MM.1S (cell line): Measurements from ENCODE around the gene GPRC5C.

ENCODE experiments used
- DNase-seq: peaks from one replicate; pipeline ENCODE4 v3.0.0-alpha.2; 2015
- H2AFZ ChIP-seq: fragments of 300-600 bp; sonication (generic); 2 replicates; pipeline ENCODE4 v1.6.0; 2016; ENCODE audit warnings: antibody characterized with exemption, low read length
- H3F3A ChIP-seq: fragments of 300-600 bp; sonication (generic); 2 replicates; pipeline ENCODE4 v1.6.1; 2016; ENCODE audit warnings: mild to moderate bottlenecking, antibody characterized with exemption, low read length, moderate library complexity, mixed read lengths; ENCODE audit not compliant: insufficient read depth
- H3K27ac ChIP-seq: fragments of 300-600 bp; sonication (generic); 2 replicates; pipeline ENCODE4 v1.5.1; 2016; ENCODE audit warnings: mild to moderate bottlenecking, low read length
- H3K27me3 ChIP-seq: fragments of 300-600 bp; sonication (generic); replicated peaks from 2 replicates; pipeline ENCODE4 v1.6.0; 2016; ENCODE audit warnings: low read length; ENCODE audit not compliant: insufficient read depth
- H3K36me3 ChIP-seq: fragments of 300-600 bp; sonication (generic); replicated peaks from 2 replicates; pipeline ENCODE4 v1.6.1; 2016; ENCODE audit warnings: mild to moderate bottlenecking, low read length, mixed read lengths; ENCODE audit not compliant: insufficient read depth
- H3K4me1 ChIP-seq: fragments of 300-600 bp; sonication (generic); 2 replicates; pipeline ENCODE4 v1.6.1; 2016; ENCODE audit warnings: low read length, mixed read lengths
- H3K4me2 ChIP-seq: fragments of 300-600 bp; sonication (generic); 2 replicates; pipeline ENCODE4 v1.6.0; 2016; ENCODE audit warnings: low read depth, low read length
- H3K4me3 ChIP-seq: fragments of 300-600 bp; sonication (generic); 2 replicates; pipeline ENCODE4 v1.5.1; 2016; ENCODE audit warnings: low read length, mixed read lengths
- H3K79me2 ChIP-seq: fragments of 300-600 bp; sonication (generic); 2 replicates; pipeline ENCODE4 v1.6.1; 2016; ENCODE audit warnings: mixed run types, low read length, mixed read lengths
- H3K9ac ChIP-seq: fragments of 300-600 bp; sonication (generic); 2 replicates; pipeline ENCODE4 v1.6.1; 2016; ENCODE audit warnings: low read length, mixed read lengths
- H3K9me2 ChIP-seq: fragments of 300-600 bp; sonication (generic); replicated peaks from 2 replicates; pipeline ENCODE4 v1.6.1; 2016; ENCODE audit warnings: mild to moderate bottlenecking, low read length, mixed read lengths; ENCODE audit not compliant: insufficient read depth
- H3K9me3 ChIP-seq: fragments of 300-600 bp; sonication (generic); replicated peaks from 2 replicates; pipeline ENCODE4 v1.6.1; 2016; ENCODE audit warnings: mild to moderate bottlenecking, low read length, mixed read lengths; ENCODE audit not compliant: insufficient read depth
- H4K20me1 ChIP-seq: fragments of 300-600 bp; sonication (generic); 2 replicates; pipeline ENCODE4 v1.6.1; 2016; ENCODE audit warnings: mild to moderate bottlenecking, low read length, moderate library complexity, mixed read lengths; ENCODE audit not compliant: insufficient read depth
- EZH2 ChIP-seq: fragments of 300-600 bp; sonication (generic); optimal IDR thresholded peaks from 2 replicates; pipeline ENCODE3; 2017; ENCODE audit warnings: low read depth, mild to moderate bottlenecking, antibody characterized with exemption, low read length, mixed read lengths
- EZH2phosphoT487 ChIP-seq: fragments of 300-600 bp; sonication (generic); IDR thresholded peaks from 2 replicates; pipeline ENCODE4 v1.6.1; 2018; ENCODE audit warnings: antibody characterized with exemption, low read length
- TF ChIP-seq, protein P1 (sequence below): fragments of 300-600 bp; sonication (generic); IDR thresholded peaks from 2 replicates; pipeline ENCODE4 v1.5.1; 2016; ENCODE audit warnings: antibody characterized with exemption, low read length, mixed read lengths

The GPRC5C gene

GRCh38 chr17:74432766-74433391 lies 991 bp downstream of the GPRC5C start:
- H3K9me2 ChIP-seq, result no peaks in the 10 kb centered on the region
- no peak overlapping the region for H3K4me2 ChIP-seq
- H3K27me3 ChIP-seq, result peaks cover 86% of the 10 kb centered on the region
- H3K36me3 ChIP-seq, result no peaks in the 10 kb centered on the region
- H3K9ac ChIP-seq, result no peak overlapping the region
- no peak for DNase-seq
- no peak overlapping the region for H3K27ac ChIP-seq
- H3F3A ChIP-seq, result no peaks in the 10 kb centered on the region
- TF ChIP-seq EZH2phosphoT487, result no peak
- H2AFZ ChIP-seq, result no peak overlapping the region
- no peak overlapping the region for H3K4me3 ChIP-seq
- no peaks in the 10 kb centered on the region for H3K9me3 ChIP-seq
- H3K79me2 ChIP-seq, result no peaks in the 10 kb centered on the region
- H4K20me1 ChIP-seq, result no peaks in the 10 kb centered on the region
- H3K4me1 ChIP-seq, result no peaks in the 10 kb centered on the region

- Histone ChIP-seq H3K9me3 (no peaks in the 10 kb centered on the region), H3K9me2 (no peaks in the 10 kb centered on the region), H3K4me3 (no peak overlapping the region), H3K4me1 (no peaks in the 10 kb centered on the region), H2AFZ (no peak overlapping the region), H3K4me2 (no peak overlapping the region), H3K27ac (no peak overlapping the region), H3K27me3 (peaks cover 81% of the 10 kb centered on the region), H3K79me2 (no peaks in the 10 kb centered on the region), H3K9ac (no peak overlapping the region), H3F3A (no peaks in the 10 kb centered on the region), H3K36me3 (no peaks in the 10 kb centered on the region), H4K20me1 (no peaks in the 10 kb centered on the region)
- TF ChIP-seq, protein P1, sequence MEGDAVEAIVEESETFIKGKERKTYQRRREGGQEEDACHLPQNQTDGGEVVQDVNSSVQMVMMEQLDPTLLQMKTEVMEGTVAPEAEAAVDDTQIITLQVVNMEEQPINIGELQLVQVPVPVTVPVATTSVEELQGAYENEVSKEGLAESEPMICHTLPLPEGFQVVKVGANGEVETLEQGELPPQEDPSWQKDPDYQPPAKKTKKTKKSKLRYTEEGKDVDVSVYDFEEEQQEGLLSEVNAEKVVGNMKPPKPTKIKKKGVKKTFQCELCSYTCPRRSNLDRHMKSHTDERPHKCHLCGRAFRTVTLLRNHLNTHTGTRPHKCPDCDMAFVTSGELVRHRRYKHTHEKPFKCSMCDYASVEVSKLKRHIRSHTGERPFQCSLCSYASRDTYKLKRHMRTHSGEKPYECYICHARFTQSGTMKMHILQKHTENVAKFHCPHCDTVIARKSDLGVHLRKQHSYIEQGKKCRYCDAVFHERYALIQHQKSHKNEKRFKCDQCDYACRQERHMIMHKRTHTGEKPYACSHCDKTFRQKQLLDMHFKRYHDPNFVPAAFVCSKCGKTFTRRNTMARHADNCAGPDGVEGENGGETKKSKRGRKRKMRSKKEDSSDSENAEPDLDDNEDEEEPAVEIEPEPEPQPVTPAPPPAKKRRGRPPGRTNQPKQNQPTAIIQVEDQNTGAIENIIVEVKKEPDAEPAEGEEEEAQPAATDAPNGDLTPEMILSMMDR, result no peak
- TF ChIP-seq EZH2phosphoT487 (no peak), EZH2 (no peak)
- no peak for DNase-seq
Observed at GRCh38 chr17:74433421-74434121, 1.7 kb downstream of the GPRC5C start.

DNA sequence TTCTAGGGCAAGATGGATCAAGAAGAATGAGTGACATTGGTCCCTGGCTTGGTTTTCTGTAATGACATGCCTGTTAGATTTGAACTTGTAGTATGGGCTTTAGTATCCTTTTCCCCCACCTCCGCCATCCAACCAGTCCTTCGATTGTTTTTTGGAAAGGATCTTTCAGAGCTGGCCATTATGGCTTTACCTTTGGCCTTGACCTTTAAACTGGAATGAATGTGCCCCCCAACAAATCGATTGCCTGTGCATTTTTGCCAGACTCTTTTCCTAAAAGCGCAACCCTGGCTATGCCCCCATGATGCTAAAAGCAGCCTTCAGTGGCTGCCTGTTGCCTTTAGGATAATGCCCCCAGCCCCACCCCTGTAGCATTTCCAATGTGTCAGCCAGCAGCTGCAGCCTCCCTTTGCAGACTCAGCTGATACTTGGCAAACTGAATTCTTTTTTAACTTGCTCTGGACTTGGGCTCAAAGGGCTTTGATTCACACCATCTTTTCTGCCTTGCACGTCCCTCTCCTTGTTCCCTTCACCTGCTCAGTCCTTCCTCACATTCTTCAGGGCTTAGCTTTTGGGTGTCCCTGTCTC lies 4.0 kb downstream of the GPRC5C start:
- no peaks in the 10 kb centered on the region for H3K4me1 ChIP-seq
- no peaks in the 10 kb centered on the region for H3F3A ChIP-seq
- H3K9me3 ChIP-seq, result no peaks in the 10 kb centered on the region
- no peaks in the 10 kb centered on the region for H4K20me1 ChIP-seq
- H3K27me3 ChIP-seq, result peaks cover 86% of the 10 kb centered on the region
- no peak overlapping the region for H2AFZ ChIP-seq
- TF ChIP-seq EZH2phosphoT487 (no peak), EZH2 (no peak)
- TF ChIP-seq, protein P1, result no peak
- H3K79me2 ChIP-seq, result no peaks in the 10 kb centered on the region
- H3K9ac ChIP-seq, result no peak overlapping the region
- DNase-seq, result no peak
- no peaks in the 10 kb centered on the region for H3K36me3 ChIP-seq
- no peaks in the 10 kb centered on the region for H3K9me2 ChIP-seq
- no peak overlapping the region for H3K4me3 ChIP-seq
- H3K4me2 ChIP-seq, result no peak overlapping the region
- H3K27ac ChIP-seq, result no peak overlapping the region
